ENCODE data around the gene GRK7. TPM values are rescaled to one million over a fixed set of nuclear protein-coding genes. Genes with fewer than 3 reads are reported as not detected.

GRK7 gene
- total and polyA plus RNA-seq, 2 of the 13 experiments (the other 11 are each of a cell fraction or from before 2014, with no cell fraction given) = not detected

DNA sequence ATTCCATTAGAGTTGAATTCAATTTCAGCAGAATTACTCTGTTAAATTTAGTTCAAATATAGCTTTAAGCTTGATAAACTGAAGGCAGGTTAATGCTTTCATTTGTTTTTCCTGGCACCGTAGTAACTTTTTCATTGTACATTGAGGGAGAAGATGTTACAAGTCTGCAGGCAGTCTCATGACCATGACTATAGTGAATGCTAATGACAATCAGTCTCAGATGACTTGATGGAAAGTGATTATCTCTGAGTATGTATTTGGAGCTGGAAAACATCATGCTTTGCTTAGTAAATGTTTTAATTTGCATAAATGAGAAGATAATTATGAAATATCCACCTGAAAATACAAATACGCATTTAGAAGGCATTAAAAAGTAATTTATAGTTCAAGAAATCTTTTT, 41.1 kb upstream of the GRK7 start:
- H3K4me3 ChIP-seq (replicated peaks in 1 of 3; ENCODE audit: insufficient read depth in 1 of 3, low read depth in 2 of 3, low read length in 3 of 3) = no peak overlapping the region
- H4K20me1 ChIP-seq (ENCODE audit: insufficient read depth, low read length) = no peaks in the 10 kb centered on the region
- no peak for DNase-seq (ENCODE audit: low spot score)
- in situ Hi-C loops (cut with HindIII; ENCODE audit: extremely low pct_ligation_motif_present, low pct_unique_long_range_greater_than_20kb) = no loop called here
- H3K4me1 ChIP-seq (ENCODE audit: insufficient read depth, low read length) = peaks cover 4% of the 10 kb centered on the region
- no peak for FAIRE-seq
- no peaks in the 10 kb centered on the region for H3K79me2 ChIP-seq (ENCODE audit: insufficient read depth, low read length)
- H3K27ac ChIP-seq (ENCODE audit: extremely low read length, insufficient read depth, low read length) = no peak overlapping the region
- ChIA-PET CTCF (ENCODE audit: low intra/inter-chr PET ratio, low total read pairs) (no interaction called here), POLR2A (no interaction called here)
- no peaks in the 10 kb centered on the region for H3K36me3 ChIP-seq (replicated peaks in 1 of 2; ENCODE audit: control insufficient read depth in 1 of 2, insufficient read depth in 2 of 2, low read length in 2 of 2)
- H3K4me2 ChIP-seq (ENCODE audit: low read depth, low read length) = no peak overlapping the region
- TF ChIP-seq PPARG (CRISPR knock-in tag; conservative IDR thresholded peaks at IDR 0.05) (no peak), KLF16 (CRISPR knock-in tag; IDR thresholded peaks at IDR 0.05) (no peak), PRPF4 (IDR thresholded peaks at IDR 0.05; ENCODE audit: low read depth, low read length, poor library complexity, severe bottlenecking) (no peak), NR2F1 (CRISPR knock-in tag; IDR thresholded peaks at IDR 0.05) (no peak), ZBTB38 (CRISPR knock-in tag; IDR thresholded peaks at IDR 0.05) (no peak)
- TF ChIP-seq, protein P1, sequence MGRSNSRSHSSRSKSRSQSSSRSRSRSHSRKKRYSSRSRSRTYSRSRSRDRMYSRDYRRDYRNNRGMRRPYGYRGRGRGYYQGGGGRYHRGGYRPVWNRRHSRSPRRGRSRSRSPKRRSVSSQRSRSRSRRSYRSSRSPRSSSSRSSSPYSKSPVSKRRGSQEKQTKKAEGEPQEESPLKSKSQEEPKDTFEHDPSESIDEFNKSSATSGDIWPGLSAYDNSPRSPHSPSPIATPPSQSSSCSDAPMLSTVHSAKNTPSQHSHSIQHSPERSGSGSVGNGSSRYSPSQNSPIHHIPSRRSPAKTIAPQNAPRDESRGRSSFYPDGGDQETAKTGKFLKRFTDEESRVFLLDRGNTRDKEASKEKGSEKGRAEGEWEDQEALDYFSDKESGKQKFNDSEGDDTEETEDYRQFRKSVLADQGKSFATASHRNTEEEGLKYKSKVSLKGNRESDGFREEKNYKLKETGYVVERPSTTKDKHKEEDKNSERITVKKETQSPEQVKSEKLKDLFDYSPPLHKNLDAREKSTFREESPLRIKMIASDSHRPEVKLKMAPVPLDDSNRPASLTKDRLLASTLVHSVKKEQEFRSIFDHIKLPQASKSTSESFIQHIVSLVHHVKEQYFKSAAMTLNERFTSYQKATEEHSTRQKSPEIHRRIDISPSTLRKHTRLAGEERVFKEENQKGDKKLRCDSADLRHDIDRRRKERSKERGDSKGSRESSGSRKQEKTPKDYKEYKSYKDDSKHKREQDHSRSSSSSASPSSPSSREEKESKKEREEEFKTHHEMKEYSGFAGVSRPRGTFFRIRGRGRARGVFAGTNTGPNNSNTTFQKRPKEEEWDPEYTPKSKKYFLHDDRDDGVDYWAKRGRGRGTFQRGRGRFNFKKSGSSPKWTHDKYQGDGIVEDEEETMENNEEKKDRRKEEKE (IDR thresholded peaks at IDR 0.05) = no peak
- TF ChIP-seq, protein P2, sequence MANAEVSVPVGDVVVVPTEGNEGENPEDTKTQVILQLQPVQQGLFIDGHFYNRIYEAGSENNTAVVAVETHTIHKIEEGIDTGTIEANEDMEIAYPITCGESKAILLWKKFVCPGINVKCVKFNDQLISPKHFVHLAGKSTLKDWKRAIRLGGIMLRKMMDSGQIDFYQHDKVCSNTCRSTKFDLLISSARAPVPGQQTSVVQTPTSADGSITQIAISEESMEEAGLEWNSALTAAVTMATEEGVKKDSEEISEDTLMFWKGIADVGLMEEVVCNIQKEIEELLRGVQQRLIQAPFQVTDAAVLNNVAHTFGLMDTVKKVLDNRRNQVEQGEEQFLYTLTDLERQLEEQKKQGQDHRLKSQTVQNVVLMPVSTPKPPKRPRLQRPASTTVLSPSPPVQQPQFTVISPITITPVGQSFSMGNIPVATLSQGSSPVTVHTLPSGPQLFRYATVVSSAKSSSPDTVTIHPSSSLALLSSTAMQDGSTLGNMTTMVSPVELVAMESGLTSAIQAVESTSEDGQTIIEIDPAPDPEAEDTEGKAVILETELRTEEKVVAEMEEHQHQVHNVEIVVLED (CRISPR knock-in tag; IDR thresholded peaks at IDR 0.05; ENCODE audit: borderline replicate concordance) = no peak
- TF ChIP-seq, protein P3, sequence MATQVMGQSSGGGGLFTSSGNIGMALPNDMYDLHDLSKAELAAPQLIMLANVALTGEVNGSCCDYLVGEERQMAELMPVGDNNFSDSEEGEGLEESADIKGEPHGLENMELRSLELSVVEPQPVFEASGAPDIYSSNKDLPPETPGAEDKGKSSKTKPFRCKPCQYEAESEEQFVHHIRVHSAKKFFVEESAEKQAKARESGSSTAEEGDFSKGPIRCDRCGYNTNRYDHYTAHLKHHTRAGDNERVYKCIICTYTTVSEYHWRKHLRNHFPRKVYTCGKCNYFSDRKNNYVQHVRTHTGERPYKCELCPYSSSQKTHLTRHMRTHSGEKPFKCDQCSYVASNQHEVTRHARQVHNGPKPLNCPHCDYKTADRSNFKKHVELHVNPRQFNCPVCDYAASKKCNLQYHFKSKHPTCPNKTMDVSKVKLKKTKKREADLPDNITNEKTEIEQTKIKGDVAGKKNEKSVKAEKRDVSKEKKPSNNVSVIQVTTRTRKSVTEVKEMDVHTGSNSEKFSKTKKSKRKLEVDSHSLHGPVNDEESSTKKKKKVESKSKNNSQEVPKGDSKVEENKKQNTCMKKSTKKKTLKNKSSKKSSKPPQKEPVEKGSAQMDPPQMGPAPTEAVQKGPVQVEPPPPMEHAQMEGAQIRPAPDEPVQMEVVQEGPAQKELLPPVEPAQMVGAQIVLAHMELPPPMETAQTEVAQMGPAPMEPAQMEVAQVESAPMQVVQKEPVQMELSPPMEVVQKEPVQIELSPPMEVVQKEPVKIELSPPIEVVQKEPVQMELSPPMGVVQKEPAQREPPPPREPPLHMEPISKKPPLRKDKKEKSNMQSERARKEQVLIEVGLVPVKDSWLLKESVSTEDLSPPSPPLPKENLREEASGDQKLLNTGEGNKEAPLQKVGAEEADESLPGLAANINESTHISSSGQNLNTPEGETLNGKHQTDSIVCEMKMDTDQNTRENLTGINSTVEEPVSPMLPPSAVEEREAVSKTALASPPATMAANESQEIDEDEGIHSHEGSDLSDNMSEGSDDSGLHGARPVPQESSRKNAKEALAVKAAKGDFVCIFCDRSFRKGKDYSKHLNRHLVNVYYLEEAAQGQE (IDR thresholded peaks at IDR 0.05; ENCODE audit: borderline replicate concordance in 1 of 2, low read depth in 1 of 2, low read length in 2 of 2) = no peak
- TF ChIP-seq, protein P4, sequence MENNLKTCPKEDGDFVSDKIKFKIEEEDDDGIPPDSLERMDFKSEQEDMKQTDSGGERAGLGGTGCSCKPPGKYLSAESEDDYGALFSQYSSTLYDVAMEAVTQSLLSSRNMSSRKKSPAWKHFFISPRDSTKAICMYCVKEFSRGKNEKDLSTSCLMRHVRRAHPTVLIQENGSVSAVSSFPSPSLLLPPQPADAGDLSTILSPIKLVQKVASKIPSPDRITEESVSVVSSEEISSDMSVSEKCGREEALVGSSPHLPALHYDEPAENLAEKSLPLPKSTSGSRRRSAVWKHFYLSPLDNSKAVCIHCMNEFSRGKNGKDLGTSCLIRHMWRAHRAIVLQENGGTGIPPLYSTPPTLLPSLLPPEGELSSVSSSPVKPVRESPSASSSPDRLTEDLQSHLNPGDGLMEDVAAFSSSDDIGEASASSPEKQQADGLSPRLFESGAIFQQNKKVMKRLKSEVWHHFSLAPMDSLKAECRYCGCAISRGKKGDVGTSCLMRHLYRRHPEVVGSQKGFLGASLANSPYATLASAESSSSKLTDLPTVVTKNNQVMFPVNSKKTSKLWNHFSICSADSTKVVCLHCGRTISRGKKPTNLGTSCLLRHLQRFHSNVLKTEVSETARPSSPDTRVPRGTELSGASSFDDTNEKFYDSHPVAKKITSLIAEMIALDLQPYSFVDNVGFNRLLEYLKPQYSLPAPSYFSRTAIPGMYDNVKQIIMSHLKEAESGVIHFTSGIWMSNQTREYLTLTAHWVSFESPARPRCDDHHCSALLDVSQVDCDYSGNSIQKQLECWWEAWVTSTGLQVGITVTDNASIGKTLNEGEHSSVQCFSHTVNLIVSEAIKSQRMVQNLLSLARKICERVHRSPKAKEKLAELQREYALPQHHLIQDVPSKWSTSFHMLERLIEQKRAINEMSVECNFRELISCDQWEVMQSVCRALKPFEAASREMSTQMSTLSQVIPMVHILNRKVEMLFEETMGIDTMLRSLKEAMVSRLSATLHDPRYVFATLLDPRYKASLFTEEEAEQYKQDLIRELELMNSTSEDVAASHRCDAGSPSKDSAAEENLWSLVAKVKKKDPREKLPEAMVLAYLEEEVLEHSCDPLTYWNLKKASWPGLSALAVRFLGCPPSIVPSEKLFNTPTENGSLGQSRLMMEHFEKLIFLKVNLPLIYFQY (CRISPR knock-in tag; IDR thresholded peaks at IDR 0.05; ENCODE audit: borderline replicate concordance) = no peak
- no peaks in the 10 kb centered on the region for H3K27me3 ChIP-seq (ENCODE audit: control insufficient read depth in 1 of 2, insufficient read depth in 2 of 2, low read length in 2 of 2)
- no peak overlapping the region for H2AFZ ChIP-seq (ENCODE audit: low read length)
- no peak overlapping the region for H3K9ac ChIP-seq (ENCODE audit: insufficient read depth, low read depth, low read length)
- ATAC-seq = no peak
- no TSS peak for BruUV-seq (replicated peaks)
- WGBS (ENCODE audit: low lambda C conversion rate) = 56% methylated on average over 2 of the region's 2 CpGs
- H3K9me3 ChIP-seq (ENCODE audit: low read length) = no peaks in the 10 kb centered on the region
- intact Hi-C loops (cut with micrococcal nuclease; ENCODE audit: unreplicated experiment) = no loop called here
